ENCODE results near the gene TNNI3K. TPM values are rescaled to one million over a fixed set of nuclear protein-coding genes. Genes with fewer than 3 reads are reported as not detected.

Gene TNNI3K
- total RNA-seq, 1 experiment from 2014 or later, result not detected

- ChIA-PET POLR2A (ENCODE audit: low non-redundant PET) (no interaction called here), CTCF (no interaction called here)
- DNase-seq (ENCODE audit: low spot score), result no peak
- Histone ChIP-seq H3K9me3 (ENCODE audit: low read depth, low read length, poor library complexity, severe bottlenecking) (no peaks in the 10 kb centered on the region), H3K4me1 (ENCODE audit: insufficient read depth, low read length, poor library complexity, severe bottlenecking) (no peaks in the 10 kb centered on the region), H3K27ac (ENCODE audit: low read depth, low read length, poor library complexity, severe bottlenecking) (no peak overlapping the region), H3K36me3 (ENCODE audit: insufficient read depth, low read length, poor library complexity, severe bottlenecking) (no peaks in the 10 kb centered on the region), H3K27me3 (replicated peaks; ENCODE audit: insufficient read depth, low read depth, low read length, poor library complexity) (no peaks in the 10 kb centered on the region), H3K4me3 (ENCODE audit: low read depth, low read length, poor library complexity, severe bottlenecking) (no peak overlapping the region)
- intact Hi-C loops (cut with micrococcal nuclease; ENCODE audit: unreplicated experiment), result no loop called here
- TF ChIP-seq CTCF (conservative IDR thresholded peaks at IDR 0.05; ENCODE audit: low read depth, low read length), result no peak
- no peak for TF ChIP-seq EZH2 (IDR thresholded peaks at IDR 0.05; ENCODE audit: borderline replicate concordance, low read depth, low read length, poor library complexity, severe bottlenecking)
- BruUV-seq (replicated peaks), result no TSS peak
Observed at GRCh38 chr1:74363220-74363619, 128.0 kb downstream of the TNNI3K start.

DNA sequence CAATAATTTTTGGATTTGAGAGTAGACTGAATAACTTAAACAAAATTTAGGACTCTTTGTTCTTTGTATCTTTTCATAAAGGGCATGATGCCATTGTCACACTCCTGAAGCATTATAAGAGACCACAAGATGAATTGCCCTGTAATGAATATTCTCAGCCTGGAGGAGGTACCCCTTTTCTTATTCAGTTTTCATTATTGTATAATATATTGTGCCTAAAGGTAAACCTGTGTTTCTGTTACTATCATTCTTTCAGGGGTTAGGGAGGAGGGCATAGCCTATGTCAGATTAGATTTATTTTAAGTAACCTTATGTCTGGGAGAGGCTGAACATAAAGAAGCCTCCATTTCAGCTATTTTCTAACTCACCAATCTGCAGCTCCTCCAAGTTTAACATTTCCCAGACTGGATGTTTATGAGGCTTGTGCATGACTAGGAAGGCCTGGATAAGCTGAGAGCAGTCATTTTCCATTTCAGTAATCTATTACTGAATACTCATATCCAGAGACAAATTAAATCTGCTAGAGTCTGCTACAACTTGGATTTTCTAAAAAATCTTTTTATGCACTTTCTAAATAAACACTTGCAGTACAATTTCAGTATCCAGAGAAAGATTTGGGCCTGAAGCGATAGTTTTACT lies 132.1 kb downstream of the TNNI3K start:
- TF ChIP-seq CTCF (conservative IDR thresholded peaks at IDR 0.05; ENCODE audit: low read depth, low read length) (no peak), EZH2 (IDR thresholded peaks at IDR 0.05; ENCODE audit: borderline replicate concordance, low read depth, low read length, poor library complexity, severe bottlenecking) (no peak)
- DNase-seq (ENCODE audit: low spot score), result no peak
- Histone ChIP-seq H3K4me3 (ENCODE audit: low read depth, low read length, poor library complexity, severe bottlenecking) (no peak overlapping the region), H3K27me3 (replicated peaks; ENCODE audit: insufficient read depth, low read depth, low read length, poor library complexity) (no peaks in the 10 kb centered on the region), H3K9me3 (ENCODE audit: low read depth, low read length, poor library complexity, severe bottlenecking) (no peaks in the 10 kb centered on the region), H3K27ac (ENCODE audit: low read depth, low read length, poor library complexity, severe bottlenecking) (no peak overlapping the region), H3K4me1 (ENCODE audit: insufficient read depth, low read length, poor library complexity, severe bottlenecking) (no peaks in the 10 kb centered on the region), H3K36me3 (ENCODE audit: insufficient read depth, low read length, poor library complexity, severe bottlenecking) (no peaks in the 10 kb centered on the region)
- CTCF ChIA-PET, result no interaction called here
- no TSS peak for BruUV-seq (replicated peaks)
- POLR2A ChIA-PET (ENCODE audit: low non-redundant PET), result no interaction called here
- intact Hi-C loops (cut with micrococcal nuclease; ENCODE audit: unreplicated experiment), result no loop called here

GRCh38 chr1:74368335-74368734 lies 133.1 kb downstream of the TNNI3K start:
- TF ChIP-seq CTCF (conservative IDR thresholded peaks at IDR 0.05; ENCODE audit: low read depth, low read length), result no peak
- TF ChIP-seq EZH2 (IDR thresholded peaks at IDR 0.05; ENCODE audit: borderline replicate concordance, low read depth, low read length, poor library complexity, severe bottlenecking), result no peak
- ChIA-PET POLR2A (ENCODE audit: low non-redundant PET) (no interaction called here), CTCF (no interaction called here)
- H3K9me3 ChIP-seq (ENCODE audit: low read depth, low read length, poor library complexity, severe bottlenecking), result no peaks in the 10 kb centered on the region
- BruUV-seq (replicated peaks), result no TSS peak
- DNase-seq (ENCODE audit: low spot score), result peak; percentile 44
- no peak overlapping the region for H3K4me3 ChIP-seq (ENCODE audit: low read depth, low read length, poor library complexity, severe bottlenecking)
- no peaks in the 10 kb centered on the region for H3K36me3 ChIP-seq (ENCODE audit: insufficient read depth, low read length, poor library complexity, severe bottlenecking)
- intact Hi-C loops (cut with micrococcal nuclease; ENCODE audit: unreplicated experiment), result no loop called here
- no peaks in the 10 kb centered on the region for H3K27me3 ChIP-seq (replicated peaks; ENCODE audit: insufficient read depth, low read depth, low read length, poor library complexity)
- H3K27ac ChIP-seq (ENCODE audit: low read depth, low read length, poor library complexity, severe bottlenecking), result no peak overlapping the region
- H3K4me1 ChIP-seq (ENCODE audit: insufficient read depth, low read length, poor library complexity, severe bottlenecking), result no peaks in the 10 kb centered on the region
